Measurements from ENCODE around the gene PARN.

The PARN gene

GRCh38 chr16:14529010-14529669, 100.9 kb downstream of the PARN start:
- peak in 2 of 3 donors; percentile 9 to 24 for DNase-seq (ENCODE audit: low read depth in 3 of 3, low spot score in 1 of 3)

DNA sequence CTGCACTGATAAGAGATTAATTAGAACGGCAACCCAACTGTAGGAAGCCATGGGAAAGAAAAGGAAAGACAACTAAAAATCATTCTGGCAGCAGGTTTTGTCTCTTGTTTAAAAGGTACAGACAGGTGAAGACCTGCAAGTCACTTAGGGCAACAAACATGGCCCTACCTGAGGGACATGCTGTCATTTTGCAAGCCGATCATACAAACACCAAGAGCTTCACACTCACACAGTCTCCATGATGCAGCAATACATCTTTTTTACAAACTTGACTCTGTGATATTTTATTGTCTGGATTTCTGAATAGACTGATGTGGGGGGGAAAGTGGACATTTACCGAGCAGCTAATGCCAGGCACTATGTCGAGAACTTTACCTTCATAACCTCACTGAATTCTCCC, 101.8 kb downstream of the PARN start:
- DNase-seq (ENCODE audit: low read depth in 3 of 3, low spot score in 1 of 3), result no peak

DNA sequence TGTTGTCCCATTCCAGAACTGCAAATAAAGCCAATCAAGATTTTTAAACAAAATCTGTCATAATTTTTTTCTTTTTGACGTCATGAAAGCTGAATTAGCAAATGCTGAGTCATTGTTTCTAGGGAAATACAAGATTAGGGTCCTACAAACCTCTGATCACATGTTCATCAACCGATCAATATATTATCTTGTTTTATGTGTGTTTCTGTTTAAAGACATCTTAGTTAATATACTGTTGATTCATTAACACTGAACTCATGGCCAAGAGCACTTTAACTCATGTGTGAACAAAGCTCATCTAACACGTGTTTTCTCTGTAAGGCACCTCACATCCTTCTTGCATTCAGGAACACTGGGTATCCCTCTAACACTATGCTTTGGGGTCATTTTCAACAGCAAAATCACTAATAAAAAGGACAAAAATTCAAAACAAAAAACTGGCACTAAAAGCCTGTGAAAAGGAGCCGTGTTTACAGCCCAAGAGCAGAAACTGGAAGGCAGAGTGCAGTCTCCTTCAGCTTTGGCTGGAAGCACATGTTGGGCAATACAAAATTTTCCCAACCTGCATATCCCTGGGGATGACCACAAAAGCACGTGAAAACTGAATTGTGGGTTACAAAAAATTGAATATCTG, 102.5 kb downstream of the PARN start:
- DNase-seq (ENCODE audit: low read depth in 3 of 3, low spot score in 1 of 3), result no peak

DNA sequence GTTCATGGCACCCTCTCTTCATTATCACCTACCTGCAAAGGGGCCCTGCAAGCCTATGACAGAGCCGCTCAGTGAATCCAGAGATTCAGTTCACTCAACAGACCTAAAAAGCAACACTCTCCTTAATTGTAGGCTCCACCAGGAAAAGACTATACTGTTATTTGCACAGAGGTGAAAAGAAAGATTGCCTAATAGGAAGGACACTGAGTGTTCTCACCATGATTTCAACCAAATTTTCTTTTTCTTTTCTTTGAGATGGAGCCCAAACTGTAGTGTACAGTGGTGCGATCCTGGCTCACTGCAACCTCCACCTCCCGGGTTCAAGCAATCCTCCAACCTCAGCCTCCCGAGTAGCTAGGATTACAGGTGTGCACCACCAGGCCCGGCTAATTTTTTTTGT, 104.5 kb downstream of the PARN start:
- DNase-seq (ENCODE audit: low read depth in 3 of 3, low spot score in 1 of 3), result no peak

GRCh38 chr16:14524979-14525378, 105.1 kb downstream of the PARN start:
- DNase-seq (ENCODE audit: low read depth in 3 of 3, low spot score in 1 of 3), result no peak

- no peak for DNase-seq (ENCODE audit: low read depth in 3 of 3, low spot score in 1 of 3)
Observed at GRCh38 chr16:14523632-14524031, 106.4 kb downstream of the PARN start.

DNA sequence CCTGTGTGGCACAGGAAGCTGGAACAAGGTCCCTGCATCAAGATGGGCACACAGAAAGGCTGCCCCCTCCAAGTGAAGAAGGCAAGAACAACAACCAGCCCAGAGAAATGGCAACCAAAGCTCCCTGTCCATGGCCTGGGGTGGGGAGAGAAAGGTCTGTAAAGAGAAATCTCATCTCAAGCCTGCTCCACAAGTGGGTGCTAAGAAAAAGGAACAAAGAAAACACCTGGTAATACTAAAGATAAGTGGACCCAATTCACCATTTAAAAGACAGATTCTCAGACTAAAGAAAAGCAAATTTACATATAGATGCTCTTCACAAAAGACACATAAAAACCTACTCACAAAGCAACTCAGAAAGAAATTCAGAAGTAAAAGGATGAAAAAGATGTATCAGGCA, 107.4 kb downstream of the PARN start:
- DNase-seq (ENCODE audit: low read depth in 3 of 3, low spot score in 1 of 3), result no peak

- no peak for DNase-seq (ENCODE audit: low read depth in 3 of 3, low spot score in 1 of 3)
Observed at GRCh38 chr16:14520753-14521152, 109.3 kb downstream of the PARN start.

GRCh38 chr16:14514967-14515366, 115.1 kb downstream of the PARN start:
- no peak for DNase-seq (ENCODE audit: low read depth in 3 of 3, low spot score in 1 of 3)

DNA sequence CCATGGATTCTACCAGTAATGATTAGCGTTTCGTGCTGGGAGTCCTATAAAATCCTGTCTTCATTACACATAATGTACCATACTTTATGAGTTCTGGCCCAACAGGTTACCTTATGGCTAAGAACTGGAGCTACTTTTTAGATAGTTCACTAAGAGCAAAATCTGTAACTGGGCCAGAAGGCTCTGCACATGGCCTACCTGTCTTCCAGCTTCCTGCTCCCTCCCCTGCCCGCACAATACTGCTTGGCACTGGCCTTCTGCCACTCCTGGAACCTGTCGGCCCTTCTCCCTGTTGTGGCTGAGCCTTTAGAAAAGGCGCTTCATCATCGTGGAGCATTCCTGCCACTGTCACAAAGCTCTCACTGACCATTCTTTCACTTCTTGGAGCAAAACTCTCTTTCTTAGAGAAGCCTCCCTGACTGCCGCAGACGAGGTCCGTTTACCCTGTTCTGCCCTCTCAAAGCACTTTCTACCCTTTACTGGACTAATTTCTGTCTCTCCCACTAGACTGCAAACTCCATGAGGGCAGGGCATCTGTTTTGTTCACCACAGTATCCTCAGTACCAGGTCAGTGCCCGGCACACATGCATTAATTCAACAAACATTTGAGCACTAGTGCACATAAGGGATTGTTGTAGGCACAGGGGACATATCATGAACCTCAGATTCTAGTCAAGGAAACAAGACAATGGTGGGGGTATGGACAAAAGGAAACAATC, 116.5 kb downstream of the PARN start:
- no peak for DNase-seq (ENCODE audit: low read depth in 3 of 3, low spot score in 1 of 3)

DNA sequence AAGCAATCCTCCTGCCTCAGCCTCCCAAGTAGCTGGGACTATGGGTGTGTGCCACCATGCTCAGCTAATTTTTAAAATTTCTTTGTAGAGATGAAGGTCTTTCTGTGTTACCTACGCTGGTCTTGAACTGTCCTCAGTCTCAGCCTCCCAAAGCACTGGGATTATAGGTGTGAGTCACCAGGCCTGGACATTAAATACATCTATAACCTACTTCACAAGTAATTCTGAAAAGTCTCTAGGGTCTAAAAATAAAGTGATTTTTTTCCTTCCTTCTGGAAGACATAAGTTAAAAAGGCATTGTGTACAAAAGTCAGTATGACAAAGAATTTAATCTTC, 118.3 kb downstream of the PARN start:
- no peak for DNase-seq (ENCODE audit: low read depth in 3 of 3, low spot score in 1 of 3)

- no peak for DNase-seq (ENCODE audit: low read depth in 3 of 3, low spot score in 1 of 3)
Observed at GRCh38 chr16:14510939-14511799, 118.9 kb downstream of the PARN start.

DNA sequence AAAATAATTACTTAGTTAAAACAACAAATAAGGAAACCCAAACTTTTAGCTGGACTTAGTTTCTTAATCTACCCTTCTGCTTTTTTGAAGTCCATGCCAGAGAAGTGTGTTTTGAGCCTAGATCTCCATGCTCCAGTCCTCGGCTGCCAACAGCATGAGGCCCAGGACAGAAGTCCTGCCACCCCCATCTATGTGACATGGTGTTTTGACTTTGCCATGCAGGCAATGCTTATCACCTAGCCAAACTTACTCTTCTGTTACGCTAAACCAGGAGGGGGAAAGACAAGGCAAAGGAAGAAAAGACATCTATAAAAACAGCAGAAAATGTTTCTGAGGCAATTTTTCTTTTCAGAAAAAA, 119.5 kb downstream of the PARN start:
- no peak for DNase-seq (ENCODE audit: low read depth in 3 of 3, low spot score in 1 of 3)

DNA sequence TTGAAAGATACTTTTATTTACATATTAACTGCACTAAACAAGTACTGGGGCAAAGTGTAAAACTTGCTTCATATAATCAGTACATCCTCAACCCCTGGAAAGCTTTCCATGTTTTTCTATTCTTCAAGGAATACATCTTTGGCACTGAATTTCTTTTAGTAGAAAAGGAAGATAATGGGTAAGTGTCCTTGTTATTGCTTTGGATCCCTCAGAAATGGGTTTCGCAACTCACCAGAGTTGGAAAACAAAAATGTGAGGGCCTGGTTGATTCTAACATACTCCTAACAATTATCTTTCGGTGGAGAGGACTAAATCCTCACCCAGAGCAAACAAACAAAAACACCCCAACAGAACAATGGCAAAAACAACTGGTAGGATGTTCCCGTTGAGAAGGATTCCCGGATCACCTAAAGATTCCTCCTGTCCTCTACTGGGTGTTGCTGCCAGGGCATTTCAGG, 120.4 kb downstream of the PARN start:
- DNase-seq (ENCODE audit: low read depth in 3 of 3, low spot score in 1 of 3), result no peak

DNA sequence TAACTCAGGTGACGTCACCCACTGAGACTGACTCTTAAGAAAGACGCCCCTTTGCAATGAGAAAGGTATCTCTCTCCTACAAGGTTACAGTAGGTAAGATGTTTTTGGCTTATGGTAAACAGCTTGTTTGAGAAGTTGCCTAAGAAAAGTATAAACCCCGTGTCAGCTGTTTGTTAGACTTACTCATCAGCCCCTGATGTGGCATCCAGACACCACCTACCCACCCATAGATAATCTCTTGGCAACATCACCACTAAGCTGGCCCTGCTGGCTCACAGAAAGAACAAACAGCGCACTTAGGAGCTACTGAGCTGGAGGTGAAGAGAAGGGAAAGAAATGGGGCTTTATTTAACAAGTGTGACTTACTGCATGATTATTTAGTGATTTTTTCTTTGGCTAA, 121.0 kb downstream of the PARN start:
- DNase-seq (ENCODE audit: low read depth in 3 of 3, low spot score in 1 of 3), result no peak

GRCh38 chr16:14505846-14506245, 124.2 kb downstream of the PARN start:
- no peak for DNase-seq (ENCODE audit: low read depth in 3 of 3, low spot score in 1 of 3)

DNA sequence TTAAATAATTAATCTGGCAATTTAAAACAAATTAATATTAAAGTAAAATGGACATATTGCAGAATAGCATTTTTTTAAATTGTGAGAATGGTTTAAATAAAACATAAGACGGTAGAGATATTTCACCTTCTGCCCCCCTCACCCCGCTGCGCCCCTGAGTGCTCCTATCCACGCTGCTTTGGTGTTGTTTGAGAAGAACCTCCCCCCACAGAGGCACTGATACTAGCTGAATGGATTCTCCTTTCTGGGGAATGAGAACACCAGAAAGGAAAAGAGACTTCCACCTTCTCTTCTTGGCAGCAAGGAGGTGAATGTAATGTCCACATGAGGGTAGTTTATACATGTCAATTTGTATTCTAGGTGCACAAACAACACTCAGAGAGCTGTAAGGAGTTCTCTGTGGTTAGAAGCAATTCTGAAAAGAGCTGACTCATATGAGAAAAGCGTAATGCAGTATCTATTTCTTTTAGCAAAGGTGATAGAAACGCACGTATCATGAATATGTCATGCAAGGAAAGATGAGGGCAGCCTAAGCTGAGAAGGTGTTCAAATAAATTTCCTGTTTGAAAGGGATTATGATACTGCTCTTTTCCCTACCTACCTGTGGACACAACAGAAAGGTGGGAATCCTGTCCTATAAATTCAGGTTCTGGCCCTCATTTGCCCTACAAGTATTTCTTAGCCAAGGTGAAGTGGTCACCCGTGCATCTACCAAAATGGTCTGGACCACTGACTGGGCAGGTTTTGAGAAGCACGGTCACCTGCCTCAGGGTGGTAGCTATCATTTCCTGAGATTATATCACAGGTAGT, 126.9 kb downstream of the PARN start:
- no peak for DNase-seq (ENCODE audit: low read depth in 3 of 3, low spot score in 1 of 3)

DNA sequence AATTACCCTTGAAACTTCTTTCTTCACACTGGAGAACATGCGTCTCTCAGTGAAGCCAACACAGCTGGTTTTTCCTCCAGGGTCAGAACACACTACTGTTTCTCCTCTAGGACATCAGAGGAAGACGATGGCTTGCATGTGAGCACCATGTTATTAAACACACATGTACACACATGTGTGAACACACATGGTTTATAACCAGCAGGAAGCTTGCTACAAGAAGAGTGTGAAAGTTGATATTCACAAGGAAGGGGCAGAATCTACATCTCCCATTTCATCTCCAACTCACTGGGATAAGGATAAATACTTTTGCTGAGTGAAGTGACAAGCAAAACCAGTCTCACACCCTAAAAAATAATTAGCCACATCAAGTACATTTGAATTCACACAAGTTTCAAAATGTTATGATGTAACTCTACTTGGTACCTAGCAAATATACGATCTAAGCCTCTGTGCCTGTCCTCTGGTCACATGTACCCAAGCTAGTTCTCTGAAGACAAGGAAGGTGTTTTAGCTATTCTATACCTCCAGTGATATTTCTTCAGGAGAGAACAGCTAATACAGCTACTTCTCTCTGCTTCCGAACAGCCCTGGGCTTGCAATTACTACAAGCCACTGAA, 127.7 kb downstream of the PARN start:
- no peak for DNase-seq (ENCODE audit: low read depth in 3 of 3, low spot score in 1 of 3)

- no peak for DNase-seq (ENCODE audit: low read depth in 3 of 3, low spot score in 1 of 3)
Observed at GRCh38 chr16:14501331-14502255, 128.5 kb downstream of the PARN start.
